Heart left ventricle (tissue), 16 donors: ENCODE data around the gene MAPK11. TPM values are rescaled to one million over a fixed set of nuclear protein-coding genes. Genes with fewer than 3 reads are reported as not detected.

Experiments
- ATAC-seq, 4 donors: fragments of 200-7000 bp; cut with Tn5 transposase; one replicate each; pipeline ENCODE4 v1.9.1; 2020 to 2022; ENCODE audit warnings: moderate library complexity in 4 of 4, mild to moderate bottlenecking in 3 of 4, moderate number of reproducible peaks in 1 of 4
- DNase-seq, 5 donors: peaks; one replicate each; pipeline ENCODE4 v3.0.0-alpha.2; 2020
- H3K27ac ChIP-seq, 12 donors: fragments of 200-600 bp; sonication (generic) in 4 of 12; one replicate each; pipeline versions ENCODE4 v1.5.0 to v1.8.0; 2016 to 2022; ENCODE audit warnings: mild to moderate bottlenecking in 2 of 12
- H3K27me3 ChIP-seq, 9 donors: fragments of 200-600 bp; sonication (generic) in 2 of 9; one replicate each; pipeline versions ENCODE4 v1.5.1 to v1.8.0; 2016 to 2022; ENCODE audit warnings: mild to moderate bottlenecking in 3 of 9
- H3K36me3 ChIP-seq, 9 donors: fragments of 200-600 bp; sonication (generic) in 2 of 9; one replicate each; pipeline versions ENCODE4 v1.5.0 to v1.8.0; 2018 to 2022; ENCODE audit warnings: mild to moderate bottlenecking in 2 of 9
- H3K4me1 ChIP-seq, 12 donors: fragments of 200-600 bp; sonication (generic) in 4 of 12; one replicate each; pipeline versions ENCODE4 v1.5.0 to v1.8.0; 2016 to 2022; ENCODE audit warnings: mild to moderate bottlenecking in 3 of 12
- H3K4me3 ChIP-seq, 12 donors: fragments of 200-600 bp; sonication (generic) in 4 of 12; one replicate each; pipeline versions ENCODE4 v1.5.0 to v1.8.0; 2017 to 2022; ENCODE audit warnings: mild to moderate bottlenecking in 9 of 12, moderate library complexity in 4 of 12
- H3K9me3 ChIP-seq, 12 donors: fragments of 200-600 bp; sonication (generic) in 4 of 12; one replicate each; pipeline versions ENCODE4 v1.5.0 to v1.8.0; 2016 to 2022; ENCODE audit warnings: mild to moderate bottlenecking in 1 of 12
- POLR2A ChIP-seq, 2 donors: fragments of 450-650 bp; IDR thresholded peaks; one replicate each; pipeline ENCODE4 v1.6.1; 2017; ENCODE audit warnings: antibody characterized with exemption in 2 of 2, mild to moderate bottlenecking in 2 of 2, moderate library complexity in 2 of 2
- WGBS, 4 donors: extraction: QIAGEN DNeasy Blood & Tissue Kit in 2 of 4; methylation state at CpG; one replicate each; pipeline versions ENCODE4 v1.1.5 to v1.1.7; 2013 to 2018; 5-methylcytosine and 5-hydroxymethylcytosine counted together
- intact Hi-C, 10 donors: fragments of 100-400 bp; cut with DNase I; formaldehyde crosslinking; loops; one replicate each; pipeline versions ENCODE4 v1.11.1 to v1.14.2; 2022
- polyA plus RNA-seq, 2 donors: library from polyadenylated mRNA; stranded (reverse); fragments of 200-250 nt; gene quantifications; one replicate each; pipeline ENCODE4 v1.2.3, GENCODE V29; 2013
- total RNA-seq, 9 donors: library from RNA; depleted of rRNA in 2 of 9; stranded (reverse); fragments of >200 nt in 2 of 9; fragmentation: NEBNext Ultra II Directional in 3 of 9; extraction: Animal tissue kit (Norgen Biotek cat#: 25700) in 3 of 9; gene quantifications; one replicate each; pipeline versions ENCODE4 v1.1.0 to v1.2.4, GENCODE V29; 2016 to 2023
- TF ChIP-seq, protein P1 (sequence below), 12 donors: fragments of 200-600 bp; sonication (generic) in 4 of 12; IDR thresholded peaks; one replicate each; pipeline versions ENCODE4 v1.5.0 to v1.8.0; 2018 to 2022; ENCODE audit warnings: antibody characterized with exemption in 12 of 12, mild to moderate bottlenecking in 5 of 12
- donor health status: ischemic (EF 13 %, LVEDD 7.1; RV severe dilation, severe dysfunction).
- donor health status: healthy with polysubstance abuse.
- donor health status: DM: no; HTN: yes; CAD: no.
- donor health status: DM: no; HTN: no; CAD: no.
- donor health status: ischemic (EF 25% LVEDD 6.9; RV normal size, moderate dysfunction).
- donor health status: ischemic (EF 25% LVEDD 5.7; RV mildly dilated, moderate dysfunction).
- donor health status: healthy.
- donor health status: DM: yes; HTN: yes; CAD: no.
- donor health status: ischemic (EF 35%, LVEDD 5.7; RV mildly dilated, moderate dysfunction).
- donor health status: nonischemic (EF 11% LVEDD 7.7; RV severe dilation, severe dysfunction).
- donor health status: DM: yes; HTN: yes; CAD: no.
- donor health status: PGD.
- donor health status: ischemic (EF 29% LVEDD 5.4; RV normal size, mild dysfunction).
- donor health status: nonischemic (EF 23%, LVEDD 6.1; RV moderate dilation, normal function).

MAPK11 gene
- total and polyA plus RNA-seq, 11 donors = 5.0 to 12.1 (median 7.5) TPM

DNA sequence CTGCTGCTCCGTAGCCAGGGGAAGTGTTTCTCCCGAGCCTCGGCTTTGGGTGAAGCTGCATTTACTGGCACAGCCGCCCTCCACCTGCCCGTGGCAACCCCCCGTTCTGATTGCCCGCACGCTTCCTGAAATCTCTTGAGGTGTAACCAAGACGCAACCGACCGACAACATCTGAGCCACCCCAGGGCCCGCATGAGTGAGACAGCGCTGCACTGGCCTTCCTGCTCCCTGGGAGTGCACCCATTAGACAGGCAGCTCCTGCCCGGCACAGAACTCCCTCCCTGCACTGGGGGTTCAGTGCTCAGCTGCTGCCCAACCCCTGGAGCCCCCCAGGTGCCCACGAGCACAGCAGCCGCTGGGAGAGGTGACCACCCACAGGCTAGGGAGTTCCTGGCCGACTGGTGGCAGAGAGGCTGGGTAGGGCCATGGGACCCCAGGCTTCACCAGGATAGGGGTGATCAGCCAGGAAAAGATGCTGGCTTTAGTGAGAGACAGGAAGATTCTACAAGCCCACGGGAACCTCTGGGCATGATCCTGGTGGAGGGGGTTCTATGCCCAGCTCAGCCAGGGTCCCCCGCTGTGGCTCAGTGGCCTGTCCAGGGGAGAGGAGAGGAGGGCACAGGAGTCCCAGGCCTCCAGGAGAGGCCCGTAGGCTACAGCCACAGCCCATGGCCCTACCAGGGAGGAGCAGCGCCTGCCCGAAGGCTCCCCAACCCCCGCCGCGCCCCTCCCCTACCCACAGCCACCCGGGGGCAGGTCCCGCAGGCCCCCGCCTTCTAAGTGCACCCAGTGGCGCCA lies 22.7 kb upstream of the MAPK11 start:
- DNase-seq (no peak), ATAC-seq (no peak)
- TF ChIP-seq, protein P1, sequence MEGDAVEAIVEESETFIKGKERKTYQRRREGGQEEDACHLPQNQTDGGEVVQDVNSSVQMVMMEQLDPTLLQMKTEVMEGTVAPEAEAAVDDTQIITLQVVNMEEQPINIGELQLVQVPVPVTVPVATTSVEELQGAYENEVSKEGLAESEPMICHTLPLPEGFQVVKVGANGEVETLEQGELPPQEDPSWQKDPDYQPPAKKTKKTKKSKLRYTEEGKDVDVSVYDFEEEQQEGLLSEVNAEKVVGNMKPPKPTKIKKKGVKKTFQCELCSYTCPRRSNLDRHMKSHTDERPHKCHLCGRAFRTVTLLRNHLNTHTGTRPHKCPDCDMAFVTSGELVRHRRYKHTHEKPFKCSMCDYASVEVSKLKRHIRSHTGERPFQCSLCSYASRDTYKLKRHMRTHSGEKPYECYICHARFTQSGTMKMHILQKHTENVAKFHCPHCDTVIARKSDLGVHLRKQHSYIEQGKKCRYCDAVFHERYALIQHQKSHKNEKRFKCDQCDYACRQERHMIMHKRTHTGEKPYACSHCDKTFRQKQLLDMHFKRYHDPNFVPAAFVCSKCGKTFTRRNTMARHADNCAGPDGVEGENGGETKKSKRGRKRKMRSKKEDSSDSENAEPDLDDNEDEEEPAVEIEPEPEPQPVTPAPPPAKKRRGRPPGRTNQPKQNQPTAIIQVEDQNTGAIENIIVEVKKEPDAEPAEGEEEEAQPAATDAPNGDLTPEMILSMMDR (IDR thresholded peaks at IDR 0.05) = no peak
- TF ChIP-seq POLR2A (IDR thresholded peaks at IDR 0.05) = no peak
- H3K4me1 ChIP-seq = peaks cover 3 to 67% (median 44%) of the 10 kb centered on the region in 12 donors
- intact Hi-C loops = loop anchor here in 4 of 10 donors (5.0 kb wide), 1 partner anchor 34 kb away; the partner anchor contains the start of gene DENND6B (in 4 of the 4)
- H3K27ac ChIP-seq = peak overlapping the region; percentile 41 to 97 (median 86)
- H3K4me3 ChIP-seq = peak overlapping the region in 10 of 12 donors; percentile 3 to 46 (median 34)
- 41 to 53% (median 47%) methylated on average over 17 to 29 of the region's 29 CpGs for WGBS, 4 donors
- H3K36me3 ChIP-seq = peaks cover 0 to 36% (median 24%) of the 10 kb centered on the region in 9 donors
- no peaks in the 10 kb centered on the region for H3K27me3 ChIP-seq
- H3K9me3 ChIP-seq = no peaks in the 10 kb centered on the region

DNA sequence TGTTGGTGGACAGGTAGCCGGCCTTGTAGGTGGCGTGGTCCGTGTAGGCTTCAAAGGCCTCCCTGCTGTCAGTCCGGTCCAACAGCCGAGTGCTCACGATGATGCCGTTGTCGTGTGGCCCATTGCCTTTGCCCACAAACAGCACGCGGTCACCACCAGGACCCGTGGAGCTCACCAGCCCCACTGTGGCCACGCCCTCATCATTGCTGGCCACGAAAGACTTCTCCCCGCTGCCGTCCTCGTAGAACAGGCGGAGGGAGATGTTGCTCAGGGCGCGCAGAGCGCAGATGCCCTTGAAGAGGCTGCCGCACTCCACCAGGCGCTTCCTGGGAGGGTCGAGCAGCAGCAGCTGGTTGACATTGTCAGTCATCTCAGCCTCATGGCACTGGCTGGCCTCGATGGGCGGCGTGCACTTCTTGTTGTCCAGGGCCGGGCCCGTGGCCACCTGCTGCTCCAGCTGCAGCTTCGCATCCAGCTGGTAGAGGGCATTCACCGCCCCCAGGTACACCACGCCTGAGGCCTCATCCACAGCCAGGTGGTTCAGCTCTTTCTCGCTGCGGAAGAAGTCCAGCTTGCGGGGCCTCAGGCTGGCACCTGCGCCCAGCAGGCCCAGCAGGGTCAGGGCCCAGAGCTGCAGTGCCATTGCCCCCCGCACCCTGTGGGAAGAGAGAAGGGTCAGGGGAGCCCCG lies 19.9 kb upstream of the MAPK11 start:
- H3K9me3 ChIP-seq = no peaks in the 10 kb centered on the region
- H3K4me3 ChIP-seq = no peak overlapping the region
- no peak overlapping the region for H3K27ac ChIP-seq
- DNase-seq (no peak), ATAC-seq (no peak)
- WGBS, 4 donors = 90 to 93% (median 91%) methylated on average over 22 to 37 of the region's 37 CpGs
- H3K4me1 ChIP-seq = peaks cover 3 to 41% (median 28%) of the 10 kb centered on the region in 12 donors
- no peak for TF ChIP-seq POLR2A (IDR thresholded peaks at IDR 0.05)
- TF ChIP-seq, protein P1 (IDR thresholded peaks at IDR 0.05) = no peak
- no peaks in the 10 kb centered on the region for H3K27me3 ChIP-seq
- intact Hi-C loops = loop anchor here in 4 of 10 donors (5.0 kb wide), 1 partner anchor 37 kb away; the partner anchor contains the start of gene DENND6B (in 4 of the 4)
- peaks cover 0 to 59% (median 48%) of the 10 kb centered on the region in 9 donors for H3K36me3 ChIP-seq

GRCh38 chr22:50289151-50289941 lies 19.2 kb upstream of the MAPK11 start:
- WGBS, 4 donors = 93 to 96% (median 95%) methylated on average over 36 to 57 of the region's 57 CpGs
- DNase-seq = no peak
- H3K36me3 ChIP-seq = peaks cover 0 to 65% (median 54%) of the 10 kb centered on the region in 9 donors
- H3K27me3 ChIP-seq = no peaks in the 10 kb centered on the region
- no peak overlapping the region for H3K27ac ChIP-seq
- TF ChIP-seq POLR2A (IDR thresholded peaks at IDR 0.05) = no peak
- TF ChIP-seq, protein P1 (IDR thresholded peaks at IDR 0.05) = no peak
- ATAC-seq = no peak
- H3K4me1 ChIP-seq = peaks cover 3 to 34% (median 22%) of the 10 kb centered on the region in 12 donors
- no peaks in the 10 kb centered on the region for H3K9me3 ChIP-seq
- no peak overlapping the region for H3K4me3 ChIP-seq
- intact Hi-C loops = no loop called here
